Small intestine (tissue), 7 donors: Measurements from ENCODE around the gene TMEM9. TPM values are rescaled to one million over a fixed set of nuclear protein-coding genes. Genes with fewer than 3 reads are reported as not detected.

Experiments used
- DNase-seq, 2 donors: peaks; one replicate each; pipeline versions ENCODE4 v3.0.0 to v3.0.0-alpha.2; 2013
- FAIRE-seq: peaks from 2 replicates; lab custom pipeline; 2012; peaks lifted over from hg19 to GRCh38; lab: Jason Lieb, UNC
- H3K27ac ChIP-seq, 3 donors: one replicate each; pipeline ENCODE4 v1.5.1; 2013; ENCODE audit warnings: low read length in 2 of 3, mild to moderate bottlenecking in 2 of 3, control low read depth in 1 of 3, inconsistent platforms in 1 of 3, low read depth in 1 of 3, moderate library complexity in 1 of 3
- H3K27me3 ChIP-seq, 3 donors: one replicate each; pipeline ENCODE4 v1.6.1; 2013; ENCODE audit warnings: low read length in 3 of 3, inconsistent platforms in 1 of 3; ENCODE audit not compliant: control insufficient read depth in 3 of 3, insufficient read depth in 3 of 3
- H3K36me3 ChIP-seq, 3 donors: one replicate each; pipeline ENCODE4 v1.6.1; 2013; ENCODE audit warnings: low read length in 3 of 3, inconsistent platforms in 1 of 3, low read depth in 1 of 3, mild to moderate bottlenecking in 1 of 3, moderate library complexity in 1 of 3; ENCODE audit not compliant: control insufficient read depth in 3 of 3, insufficient read depth in 2 of 3
- H3K4me1 ChIP-seq, 3 donors: one replicate each; pipeline ENCODE4 v1.6.1; 2013; ENCODE audit warnings: low read length in 2 of 3, inconsistent platforms in 1 of 3, low read depth in 1 of 3, mild to moderate bottlenecking in 1 of 3, moderate library complexity in 1 of 3; ENCODE audit not compliant: control insufficient read depth in 3 of 3, insufficient read depth in 2 of 3
- H3K4me3 ChIP-seq, 3 donors: one replicate each; pipeline ENCODE4 v1.5.1; 2013; ENCODE audit warnings: low read length in 3 of 3, control low read depth in 1 of 3, inconsistent platforms in 1 of 3, low read depth in 1 of 3, mild to moderate bottlenecking in 1 of 3, moderate library complexity in 1 of 3
- H3K9me3 ChIP-seq, 2 donors: one replicate each; pipeline ENCODE4 v1.6.1; 2013; ENCODE audit warnings: low read depth in 1 of 2, low read length in 1 of 2; ENCODE audit not compliant: control insufficient read depth in 2 of 2, insufficient read depth in 1 of 2
- WGBS, 3 donors: extraction: QIAGEN DNeasy Blood & Tissue Kit; methylation state at CpG; one replicate each; pipeline ENCODE4 v1.1.7; 2013; 5-methylcytosine and 5-hydroxymethylcytosine counted together
- polyA plus RNA-seq, 4 donors: library from polyadenylated mRNA; stranded (reverse) in 3 of 4; unstranded in 1 of 4; fragments of 200-250 nt in 3 of 4; fragments of 120-200 nt in 1 of 4; gene quantifications; one replicate each; pipeline versions ENCODE4 v1.2.1 to v1.2.3, GENCODE V29; 2013
- donor health status: healthy with polysubstance abuse.
- donor health status: control.
- donor health status: control.
- donor health status: Bipolar disorder and iron deficiency.
- donor health status: healthy.

Gene TMEM9
- polyA plus RNA-seq, 4 donors, result 6.3 to 58.5 (median 31.5) TPM

GRCh38 chr1:201137024-201137392 lies 17.3 kb downstream of the TMEM9 start:
- peaks cover 0 to 75% (median 2%) of the 10 kb centered on the region in 3 donors for H3K36me3 ChIP-seq
- no peaks in the 10 kb centered on the region for H3K9me3 ChIP-seq
- H3K4me1 ChIP-seq, result no peaks in the 10 kb centered on the region
- FAIRE-seq, result no peak
- H3K4me3 ChIP-seq, result no peak overlapping the region
- no peaks in the 10 kb centered on the region for H3K27me3 ChIP-seq
- no peak for DNase-seq
- 94 to 99% (median 96%) methylated on average over 7 of the region's 7 CpGs for WGBS, 3 donors
- H3K27ac ChIP-seq, result peak overlapping the region in 1 of 3 donors; percentile 12

GRCh38 chr1:201136355-201137023 lies 17.8 kb downstream of the TMEM9 start:
- no peak for DNase-seq
- Histone ChIP-seq H3K9me3 (no peaks in the 10 kb centered on the region), H3K36me3 (peaks cover 0 to 70% (median 2%) of the 10 kb centered on the region in 3 donors), H3K27me3 (no peaks in the 10 kb centered on the region), H3K27ac (no peak overlapping the region), H3K4me1 (no peaks in the 10 kb centered on the region), H3K4me3 (no peak overlapping the region)
- FAIRE-seq, result no peak
- WGBS, 3 donors, result 83 to 90% (median 88%) methylated on average over 8 of the region's 8 CpGs

DNA sequence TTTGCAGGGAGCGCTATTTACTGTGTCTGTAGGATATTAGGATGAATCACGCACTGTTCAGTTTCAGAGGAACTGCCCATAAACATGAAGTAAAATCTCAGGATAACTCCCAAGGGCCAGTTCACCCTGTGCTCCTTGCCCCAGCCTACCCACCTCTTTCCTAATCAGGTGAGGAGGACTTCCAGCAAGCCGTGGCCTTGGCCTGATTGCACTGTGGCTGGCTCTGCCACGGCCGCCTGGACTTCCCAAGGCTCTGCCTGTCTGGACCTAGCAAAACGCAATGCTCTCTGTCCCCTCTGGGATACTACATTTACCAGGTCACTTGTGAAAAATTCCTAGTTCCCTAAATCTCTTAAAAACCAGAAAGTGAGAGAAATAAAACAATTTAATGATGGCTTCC lies 19.9 kb downstream of the TMEM9 start:
- H3K27me3 ChIP-seq, result no peaks in the 10 kb centered on the region
- H3K9me3 ChIP-seq, result no peaks in the 10 kb centered on the region
- no peak overlapping the region for H3K27ac ChIP-seq
- peaks cover 0 to 49% (median 2%) of the 10 kb centered on the region in 3 donors for H3K36me3 ChIP-seq
- DNase-seq (no peak), FAIRE-seq (no peak)
- no peak overlapping the region for H3K4me3 ChIP-seq
- H3K4me1 ChIP-seq, result no peaks in the 10 kb centered on the region
- WGBS, 3 donors, result 80 to 92% (median 88%) methylated on average over 6 of the region's 6 CpGs

DNA sequence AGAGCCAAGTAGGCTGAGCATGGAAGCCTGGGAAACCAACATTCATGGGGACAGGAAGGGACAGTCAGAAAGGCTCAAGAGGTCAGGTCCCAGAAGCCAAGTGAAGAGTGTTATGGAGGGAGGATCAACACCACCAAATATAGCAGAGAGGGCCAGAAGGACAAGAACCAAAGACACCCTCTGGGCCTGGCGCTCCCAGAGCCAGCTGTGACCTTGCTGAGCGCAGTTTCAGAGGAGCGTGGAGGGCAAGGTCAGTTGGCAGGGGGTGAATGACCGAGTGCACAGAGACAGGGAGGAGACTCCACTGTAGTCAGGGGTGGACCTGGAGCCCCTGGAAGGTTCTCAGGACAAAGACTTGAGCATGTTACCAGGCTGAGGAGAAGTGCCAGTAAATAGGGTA lies 22.9 kb downstream of the TMEM9 start:
- Histone ChIP-seq H3K36me3 (peaks cover 0 to 25% (median 2%) of the 10 kb centered on the region in 3 donors), H3K9me3 (no peaks in the 10 kb centered on the region), H3K27me3 (no peaks in the 10 kb centered on the region), H3K4me3 (no peak overlapping the region), H3K27ac (no peak overlapping the region), H3K4me1 (peaks cover 0 to 6% (median 0%) of the 10 kb centered on the region in 3 donors)
- 63 to 71% (median 66%) methylated on average over 4 of the region's 4 CpGs for WGBS, 3 donors
- no peak for DNase-seq
- no peak for FAIRE-seq

DNA sequence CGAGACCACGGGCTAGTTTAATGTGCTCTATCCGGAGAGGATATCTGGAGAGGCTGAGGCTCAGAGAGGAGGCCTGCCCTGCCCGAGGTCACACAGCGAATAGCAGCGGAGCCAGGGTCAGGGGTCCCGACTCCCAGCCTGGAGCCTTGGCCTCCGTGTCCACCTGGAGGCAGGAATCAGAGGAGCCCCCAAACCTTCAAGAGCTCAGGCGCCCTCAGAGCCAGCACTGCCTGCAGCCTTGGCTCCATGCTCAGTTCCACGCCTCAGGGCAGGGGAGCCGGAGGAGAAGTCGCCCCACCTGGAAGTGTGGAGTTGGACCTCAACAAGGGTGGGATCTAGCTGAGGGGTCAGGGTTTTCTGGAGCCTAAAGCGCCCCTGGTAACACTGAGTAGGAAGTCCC lies 25.3 kb downstream of the TMEM9 start:
- Histone ChIP-seq H3K27me3 (peaks cover 0 to 4% (median under 1%) of the 10 kb centered on the region in 3 donors), H3K4me1 (peaks cover 0 to 6% (median 0%) of the 10 kb centered on the region in 3 donors), H3K9me3 (no peaks in the 10 kb centered on the region), H3K36me3 (peaks cover 0 to under 1% (median 0%) of the 10 kb centered on the region in 3 donors), H3K27ac (no peak overlapping the region), H3K4me3 (no peak overlapping the region)
- WGBS, 3 donors, result 93 to 94% (median 93%) methylated on average over 13 of the region's 13 CpGs
- no peak for FAIRE-seq
- DNase-seq, result no peak

GRCh38 chr1:201128476-201128875 lies 25.8 kb downstream of the TMEM9 start:
- Histone ChIP-seq H3K4me3 (no peak overlapping the region), H3K9me3 (no peaks in the 10 kb centered on the region), H3K27ac (no peak overlapping the region), H3K27me3 (peaks cover 0 to 5% (median 4%) of the 10 kb centered on the region in 3 donors), H3K36me3 (no peaks in the 10 kb centered on the region), H3K4me1 (peaks cover 0 to 6% (median 0%) of the 10 kb centered on the region in 3 donors)
- FAIRE-seq (no peak), DNase-seq (no peak)
- 78 to 95% (median 87%) methylated on average over 9 of the region's 9 CpGs for WGBS, 3 donors

DNA sequence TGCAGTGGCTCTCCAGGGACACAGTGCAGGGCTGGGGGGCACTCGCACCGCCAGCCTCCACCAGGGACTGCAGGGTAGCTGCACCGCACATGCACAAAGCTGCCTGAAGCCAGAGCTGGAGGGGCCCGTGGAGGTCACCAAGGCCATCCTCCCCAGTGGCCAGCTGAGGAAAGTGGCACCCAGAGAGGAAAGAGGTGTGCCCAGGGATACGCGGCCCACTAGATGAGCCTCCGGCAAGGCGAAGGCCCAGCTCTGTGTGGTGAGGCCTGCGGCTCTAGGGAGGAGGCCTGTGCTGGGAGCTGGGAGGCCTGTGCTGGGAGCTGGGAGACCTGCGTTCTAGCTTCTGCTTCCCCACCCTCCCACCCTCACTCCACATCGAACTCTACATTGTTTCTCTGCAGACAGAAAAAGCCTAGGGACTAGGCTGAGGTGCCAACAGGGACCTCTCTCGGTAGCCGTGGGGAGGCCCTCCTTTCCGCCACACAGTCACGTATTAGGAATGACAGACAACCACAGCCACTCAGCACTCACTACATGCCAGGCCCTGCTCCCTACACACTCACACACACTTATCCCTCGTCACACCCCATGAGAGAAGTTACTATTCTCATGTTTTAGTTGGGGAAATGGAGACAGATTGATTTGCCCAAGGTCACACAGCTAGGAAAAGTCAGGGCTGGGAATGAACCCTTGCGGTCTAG lies 26.4 kb downstream of the TMEM9 start:
- H3K36me3 ChIP-seq, result no peaks in the 10 kb centered on the region
- FAIRE-seq, result no peak
- peaks cover 0 to 6% (median 0%) of the 10 kb centered on the region in 3 donors for H3K4me1 ChIP-seq
- no peak overlapping the region for H3K4me3 ChIP-seq
- H3K27me3 ChIP-seq, result peaks cover 0 to 5% (median 4%) of the 10 kb centered on the region in 3 donors
- 91 to 96% (median 93%) methylated on average over 16 to 17 of the region's 17 CpGs for WGBS, 3 donors
- no peak overlapping the region for H3K27ac ChIP-seq
- no peak for DNase-seq
- no peaks in the 10 kb centered on the region for H3K9me3 ChIP-seq

DNA sequence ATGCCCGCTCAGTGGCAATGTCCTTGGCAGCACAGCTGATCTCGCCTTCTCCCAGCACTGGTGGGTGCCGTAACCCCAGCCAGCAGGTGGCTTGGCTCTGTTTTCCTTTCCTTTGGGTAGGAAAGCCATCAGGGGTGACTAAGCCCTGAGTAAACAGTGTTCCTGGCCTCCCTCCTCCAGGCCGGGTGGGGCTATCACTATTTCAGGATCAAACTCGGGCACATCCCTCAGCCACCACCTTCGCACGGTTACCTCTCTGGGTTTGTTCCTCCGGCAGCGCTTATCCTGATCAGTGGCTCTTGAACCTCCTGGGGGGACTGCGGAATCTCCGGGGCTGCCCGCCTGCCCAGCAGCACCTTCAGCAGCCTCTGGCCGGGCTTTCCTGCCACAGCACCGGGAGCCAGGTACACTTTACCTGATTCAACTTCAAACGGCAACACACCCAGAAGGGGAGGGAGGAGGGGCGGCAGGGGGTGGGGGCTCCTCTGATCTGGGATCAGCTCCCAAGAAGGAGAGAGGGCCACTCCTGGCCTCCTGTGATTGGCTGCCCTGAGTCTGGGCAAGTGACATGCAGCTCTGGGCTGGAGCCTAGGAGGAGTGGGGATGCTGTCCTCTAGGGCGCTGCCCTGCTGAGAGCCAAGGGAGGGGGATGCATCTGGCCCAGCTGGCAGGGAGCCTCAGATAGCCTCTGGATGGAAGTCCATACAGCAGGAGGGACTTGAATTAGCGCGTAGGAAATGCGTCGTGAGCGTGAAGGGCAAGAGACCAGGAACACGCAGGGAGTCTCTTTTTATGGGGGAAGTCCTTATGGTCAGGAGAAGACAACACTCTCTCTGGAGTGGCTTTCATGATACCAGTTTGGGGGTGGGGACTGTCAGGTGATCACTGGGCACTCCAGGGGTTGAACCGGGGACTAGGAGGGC lies 27.2 kb downstream of the TMEM9 start, which contains the start of gene ASCL5:
Gene ASCL5 (minus strand): TSS at position 353 of the 923 bp plus-strand sequence. CDS start 11,812 bp downstream, outside the sequence.
- WGBS, 3 donors, result 35 to 67% (median 45%) methylated on average over 20 to 24 of the region's 24 CpGs
- DNase-seq, result peak; percentile 61 to 70
- H3K27ac ChIP-seq, result no peak within 1 kb of the TSS
- no peak for FAIRE-seq
- H3K27me3 ChIP-seq, result peaks cover 0 to 5% (median 4%) of the 10 kb centered on the region in 3 donors
- H3K9me3 ChIP-seq, result no peaks in the 10 kb centered on the region
- peaks cover 0 to 6% (median 0%) of the 10 kb centered on the region in 3 donors for H3K4me1 ChIP-seq
- no peak within 1 kb of the TSS for H3K4me3 ChIP-seq
- H3K36me3 ChIP-seq, result no peaks in the 10 kb centered on the region
